Neural cell (in vitro differentiated cells): ENCODE data around the gene PAX6.
A peak's percentile ranks its signal among the peaks of the same experiment; 100 is the strongest.

Source experiments
- EP300 ChIP-seq: fragments of 450-650 bp; conservative IDR thresholded peaks from 2 replicates; pipeline ENCODE4 v1.6.1; 2014; ENCODE audit warnings: antibody characterized with exemption, mild to moderate bottlenecking, moderate library complexity; ENCODE audit not compliant: poor library complexity, severe bottlenecking
- EZH2 ChIP-seq: fragments of 200-600, 300-800 bp; shearing (Covaris generic), sonication (generic); IDR thresholded peaks from 2 replicates; pipeline ENCODE4 v1.6.1; 2014; ENCODE audit warnings: antibody characterized with exemption, low read length, borderline replicate concordance, mild to moderate bottlenecking; ENCODE audit not compliant: insufficient read depth, poor library complexity, severe bottlenecking
- POLR2AphosphoS5 ChIP-seq: IDR thresholded peaks from 2 replicates; pipeline ENCODE4 v1.6.1; 2012
- REST ChIP-seq: IDR thresholded peaks from 2 replicates; pipeline ENCODE4 v1.6.1; 2012; ENCODE audit warnings: borderline replicate concordance
- TAF1 ChIP-seq: IDR thresholded peaks from 2 replicates; pipeline ENCODE4 v1.6.1; 2012; ENCODE audit warnings: low read depth
- TF ChIP-seq, protein P1 (sequence below): fragments of 450-650 bp; IDR thresholded peaks from 2 replicates; pipeline ENCODE4 v1.5.1; 2014; ENCODE audit warnings: antibody characterized with exemption, mild to moderate bottlenecking, moderate library complexity; ENCODE audit not compliant: poor library complexity, severe bottlenecking

DNA sequence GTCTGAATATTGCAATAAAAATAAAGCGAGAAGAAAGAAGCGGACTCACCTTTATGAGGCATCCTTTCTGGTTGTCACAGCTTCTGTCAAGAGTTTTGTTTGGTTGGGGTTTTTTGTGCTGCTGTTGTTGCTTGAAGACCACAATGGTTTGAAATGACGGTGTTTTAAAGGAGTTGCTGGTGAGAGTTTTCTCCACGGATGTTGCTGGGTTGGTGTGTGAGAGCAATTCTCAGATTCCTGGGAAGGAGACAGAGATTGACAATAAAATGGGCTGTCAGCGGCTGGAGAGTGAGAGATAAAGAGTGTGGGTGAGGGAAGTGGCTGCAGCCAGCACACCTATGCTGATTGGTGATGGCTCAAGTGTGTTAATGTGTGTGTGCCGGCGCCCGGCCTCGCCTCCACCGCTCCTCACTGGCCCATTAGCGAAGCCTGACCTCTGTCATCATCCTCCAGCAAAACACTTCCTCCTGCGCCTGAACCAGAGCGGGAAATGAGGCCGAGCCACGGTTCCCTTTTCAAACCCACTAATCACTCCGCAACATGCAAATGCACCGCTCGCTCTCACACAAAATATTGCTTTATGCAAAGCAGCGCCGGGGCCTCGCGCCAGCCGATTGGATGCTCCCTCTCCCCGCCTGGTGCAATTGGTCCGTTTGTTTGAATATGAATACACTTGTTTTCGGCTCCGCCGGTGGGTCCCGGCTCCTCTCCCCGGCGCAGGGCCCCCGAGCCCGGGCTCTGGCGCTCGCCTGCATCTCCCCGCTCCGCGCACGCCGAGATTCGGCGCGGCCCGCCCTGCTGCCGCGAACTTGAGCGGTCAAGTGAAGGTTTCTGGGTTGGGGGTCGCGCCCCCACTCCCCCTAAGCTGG, at the start of gene PAX6:
- peak; percentile 80 for TF ChIP-seq REST
- TF ChIP-seq EZH2: no peak
- TF ChIP-seq, protein P1, sequence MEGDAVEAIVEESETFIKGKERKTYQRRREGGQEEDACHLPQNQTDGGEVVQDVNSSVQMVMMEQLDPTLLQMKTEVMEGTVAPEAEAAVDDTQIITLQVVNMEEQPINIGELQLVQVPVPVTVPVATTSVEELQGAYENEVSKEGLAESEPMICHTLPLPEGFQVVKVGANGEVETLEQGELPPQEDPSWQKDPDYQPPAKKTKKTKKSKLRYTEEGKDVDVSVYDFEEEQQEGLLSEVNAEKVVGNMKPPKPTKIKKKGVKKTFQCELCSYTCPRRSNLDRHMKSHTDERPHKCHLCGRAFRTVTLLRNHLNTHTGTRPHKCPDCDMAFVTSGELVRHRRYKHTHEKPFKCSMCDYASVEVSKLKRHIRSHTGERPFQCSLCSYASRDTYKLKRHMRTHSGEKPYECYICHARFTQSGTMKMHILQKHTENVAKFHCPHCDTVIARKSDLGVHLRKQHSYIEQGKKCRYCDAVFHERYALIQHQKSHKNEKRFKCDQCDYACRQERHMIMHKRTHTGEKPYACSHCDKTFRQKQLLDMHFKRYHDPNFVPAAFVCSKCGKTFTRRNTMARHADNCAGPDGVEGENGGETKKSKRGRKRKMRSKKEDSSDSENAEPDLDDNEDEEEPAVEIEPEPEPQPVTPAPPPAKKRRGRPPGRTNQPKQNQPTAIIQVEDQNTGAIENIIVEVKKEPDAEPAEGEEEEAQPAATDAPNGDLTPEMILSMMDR: no peak
- TF ChIP-seq TAF1: no peak
- TF ChIP-seq POLR2AphosphoS5: peak; percentile 57
- TF ChIP-seq EP300: peak; percentile 80
